SU-DHL-6 (cell line): Measurements from ENCODE around the gene PRPF8.
A peak's percentile ranks its signal among the peaks of the same experiment; 100 is the strongest.

Experiments used
- H2AFZ ChIP-seq: fragments of 200-600 bp; sonication (generic); 2 replicates; pipeline ENCODE4 v1.6.1; 2014; ENCODE audit warnings: low read depth, mild to moderate bottlenecking, moderate library complexity, mixed read lengths, antibody characterized with exemption, low read length; ENCODE audit not compliant: severe bottlenecking
- H3F3A ChIP-seq: fragments of 200-600 bp; shearing (Covaris generic); 2 replicates; pipeline ENCODE4 v1.6.0; 2016; ENCODE audit warnings: antibody characterized with exemption, mild to moderate bottlenecking; ENCODE audit not compliant: insufficient read depth
- H3K27ac ChIP-seq: fragments of 200-600 bp; sonication (generic); 2 replicates; pipeline ENCODE4 v1.5.1; 2016; ENCODE audit warnings: low read depth, mild to moderate bottlenecking, low read length, moderate library complexity, mixed read lengths
- H3K27me3 ChIP-seq: fragments of 200-600 bp; sonication (generic), shearing (Covaris generic); 2 replicates; pipeline ENCODE4 v1.6.0; 2014; ENCODE audit warnings: mild to moderate bottlenecking, low read length
- H3K36me3 ChIP-seq: fragments of 200-600 bp; sonication (generic); 2 replicates; pipeline ENCODE4 v1.6.1; 2014; ENCODE audit warnings: mild to moderate bottlenecking, low read length, mixed read lengths
- H3K4me2 ChIP-seq: fragments of 300-600, 200-600 bp; shearing (Covaris generic), sonication (generic); 2 replicates; pipeline ENCODE4 v1.6.0; 2014; ENCODE audit warnings: low read length, low read depth, mild to moderate bottlenecking; ENCODE audit not compliant: poor library complexity, severe bottlenecking
- H3K4me3 ChIP-seq: fragments of 200-600 bp; sonication (generic); 2 replicates; pipeline ENCODE4 v1.5.1; 2014; ENCODE audit warnings: antibody characterized with exemption, low read length, mild to moderate bottlenecking, mixed read lengths; ENCODE audit not compliant: insufficient read depth, poor library complexity, severe bottlenecking
- H3K79me2 ChIP-seq: fragments of 200-600 bp; sonication (generic); 2 replicates; pipeline ENCODE4 v1.6.1; 2014; ENCODE audit warnings: mild to moderate bottlenecking, low read length, moderate library complexity; ENCODE audit not compliant: insufficient read depth
- H3K9ac ChIP-seq: fragments of 200-600 bp; sonication (generic); 2 replicates; pipeline ENCODE4 v1.7.0; 2014; ENCODE audit warnings: mild to moderate bottlenecking, low read length
- H3K9me2 ChIP-seq: fragments of 200-600 bp; sonication (generic); replicated peaks from 2 replicates; pipeline ENCODE4 v1.6.1; 2014; ENCODE audit warnings: low read length; ENCODE audit not compliant: insufficient read depth
- H3K9me3 ChIP-seq: fragments of 200-600 bp; sonication (generic); 2 replicates; pipeline ENCODE4 v1.6.1; 2014; ENCODE audit warnings: low read length, mixed read lengths; ENCODE audit not compliant: insufficient read depth
- H4K20me1 ChIP-seq: fragments of 200-600 bp; sonication (generic); 2 replicates; pipeline ENCODE4 v1.6.1; 2014; ENCODE audit warnings: low read depth, mild to moderate bottlenecking, antibody characterized with exemption, low read length, moderate library complexity, mixed read lengths
- CTCF ChIP-seq: fragments of 200-600 bp; sonication (generic); IDR thresholded peaks from one replicate; pipeline ENCODE4 v1.5.1; 2017; ENCODE audit warnings: antibody characterized with exemption, mild to moderate bottlenecking, low read length, moderate library complexity; ENCODE audit not compliant: insufficient read depth, poor library complexity, severe bottlenecking
- EZH2phosphoT487 ChIP-seq: fragments of 200-600 bp; sonication (generic), shearing (Covaris generic); conservative IDR thresholded peaks from 2 replicates; pipeline ENCODE4 v1.6.1; 2018; ENCODE audit warnings: mild to moderate bottlenecking, antibody characterized with exemption, low read length, moderate library complexity, mixed read lengths

PRPF8 gene

GRCh38 chr17:1627182-1627981, 57.3 kb downstream of the PRPF8 start:
- Histone ChIP-seq H3K4me3 (peak overlapping the region; percentile 79), H3K27ac (peak overlapping the region; percentile 86), H3K4me2 (peak overlapping the region; percentile 85), H2AFZ (peak overlapping the region; percentile 17), H3F3A (peaks cover 18% of the 10 kb centered on the region), H3K36me3 (no peaks in the 10 kb centered on the region), H3K27me3 (no peaks in the 10 kb centered on the region), H4K20me1 (no peaks in the 10 kb centered on the region), H3K9ac (peak overlapping the region; percentile 81), H3K9me2 (no peaks in the 10 kb centered on the region), H3K79me2 (peaks cover 35% of the 10 kb centered on the region), H3K9me3 (no peaks in the 10 kb centered on the region)
- no peak for TF ChIP-seq EZH2phosphoT487

- Histone ChIP-seq H3K36me3 (no peaks in the 10 kb centered on the region), H3F3A (peaks cover 18% of the 10 kb centered on the region), H3K79me2 (peaks cover 35% of the 10 kb centered on the region), H3K4me2 (peak overlapping the region; percentile 85), H3K4me3 (peak overlapping the region; percentile 79), H3K9me3 (no peaks in the 10 kb centered on the region), H2AFZ (no peak overlapping the region), H3K9me2 (no peaks in the 10 kb centered on the region), H3K9ac (peak overlapping the region; percentile 81), H3K27me3 (no peaks in the 10 kb centered on the region), H4K20me1 (no peaks in the 10 kb centered on the region), H3K27ac (peak overlapping the region; percentile 86)
- no peak for TF ChIP-seq EZH2phosphoT487
- TF ChIP-seq CTCF: no peak
Observed at GRCh38 chr17:1626333-1626732, 58.3 kb downstream of the PRPF8 start.

GRCh38 chr17:1625581-1625980, 59.1 kb downstream of the PRPF8 start:
- Histone ChIP-seq H4K20me1 (no peaks in the 10 kb centered on the region), H2AFZ (no peak overlapping the region), H3K4me3 (no peak overlapping the region), H3K79me2 (peaks cover 35% of the 10 kb centered on the region), H3K4me2 (peak overlapping the region; percentile 85), H3K9ac (peak overlapping the region; percentile 81; the same call in 1 of the 2 replicates), H3F3A (peaks cover 18% of the 10 kb centered on the region), H3K27me3 (no peaks in the 10 kb centered on the region), H3K27ac (peak overlapping the region; percentile 86), H3K9me3 (no peaks in the 10 kb centered on the region), H3K36me3 (no peaks in the 10 kb centered on the region), H3K9me2 (no peaks in the 10 kb centered on the region)
- TF ChIP-seq CTCF (no peak), EZH2phosphoT487 (no peak)

- H3K4me2 ChIP-seq: peak overlapping the region; percentile 85
- no peaks in the 10 kb centered on the region for H3K9me3 ChIP-seq
- TF ChIP-seq CTCF (no peak), EZH2phosphoT487 (no peak)
- H3K27me3 ChIP-seq: no peaks in the 10 kb centered on the region
- H3K27ac ChIP-seq: peak overlapping the region; percentile 86
- H3F3A ChIP-seq: peaks cover 18% of the 10 kb centered on the region
- H3K36me3 ChIP-seq: no peaks in the 10 kb centered on the region
- H3K9me2 ChIP-seq: no peaks in the 10 kb centered on the region
- no peak overlapping the region for H2AFZ ChIP-seq
- no peak overlapping the region for H3K4me3 ChIP-seq
- H4K20me1 ChIP-seq: no peaks in the 10 kb centered on the region
- 0 out of 2 replicates have a peak overlapping the region, but pooled peaks have one; percentile 81 for H3K9ac ChIP-seq
- H3K79me2 ChIP-seq: peaks cover 35% of the 10 kb centered on the region
Observed at GRCh38 chr17:1625053-1625452, 59.6 kb downstream of the PRPF8 start.
